Neural progenitor cell (in vitro differentiated cells): ENCODE data around the gene TMEM198.

Experiments
- EZH2 ChIP-seq: fragments of 200-600 bp; sonication (generic); IDR thresholded peaks from 2 replicates; pipeline ENCODE4 v1.6.1; 2017; ENCODE audit warnings: antibody characterized with exemption, mild to moderate bottlenecking, moderate library complexity
- EZH2phosphoT487 ChIP-seq: fragments of 200-600 bp; sonication (generic); IDR thresholded peaks from 2 replicates; pipeline ENCODE4 v1.6.1; 2017; ENCODE audit warnings: antibody characterized with exemption
- TF ChIP-seq, protein P1 (sequence below): fragments of 200-600 bp; sonication (generic); IDR thresholded peaks from 2 replicates; pipeline ENCODE4 v1.5.1; 2017; ENCODE audit warnings: antibody characterized with exemption, mild to moderate bottlenecking

DNA sequence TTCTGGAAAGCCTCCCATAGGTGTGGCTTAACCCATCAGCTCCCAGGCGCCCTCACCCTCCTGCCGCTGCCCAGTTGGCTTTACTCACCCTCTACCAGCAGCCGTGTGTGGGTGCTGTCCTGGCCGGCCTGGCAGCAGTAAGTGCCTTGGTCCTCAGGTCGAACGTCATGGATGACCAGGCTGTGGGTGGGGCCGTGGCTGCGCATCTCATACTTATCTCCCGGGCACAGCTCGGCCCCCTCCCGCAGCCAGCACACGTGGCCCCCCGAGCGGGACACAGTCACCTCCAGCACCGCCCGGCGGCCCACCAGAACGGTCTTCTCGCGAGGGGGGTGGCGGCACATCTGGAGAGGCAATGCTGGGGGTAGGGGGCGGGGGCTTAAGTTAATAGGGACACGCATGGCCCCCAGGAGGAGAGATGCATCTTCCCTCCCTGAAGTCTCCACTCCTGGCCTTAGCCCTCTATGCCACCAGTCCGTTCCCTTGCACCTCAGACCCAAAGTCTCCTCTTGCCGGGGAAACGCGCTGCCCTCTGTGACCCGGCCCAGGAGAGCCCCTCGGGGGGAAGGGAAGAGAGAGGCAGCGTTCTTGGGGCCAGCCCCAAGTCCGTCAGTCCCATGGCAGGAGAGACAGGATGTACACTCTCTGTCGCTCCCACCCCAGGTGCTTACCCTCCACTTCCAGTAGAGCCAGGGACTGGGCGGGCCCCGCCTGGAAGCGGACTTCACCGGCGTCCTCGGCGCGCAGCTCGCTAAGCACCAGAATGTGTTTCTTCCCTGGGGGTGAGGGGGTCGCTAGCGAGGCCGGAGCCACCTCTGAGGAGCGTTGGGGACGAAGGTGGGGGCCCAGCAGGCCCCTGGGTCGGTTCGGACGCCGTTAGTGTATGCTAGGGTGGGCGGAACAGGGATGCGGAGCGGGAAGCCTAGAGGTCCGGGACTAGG lies 7.9 kb downstream of the TMEM198 start:
- TF ChIP-seq, protein P1, sequence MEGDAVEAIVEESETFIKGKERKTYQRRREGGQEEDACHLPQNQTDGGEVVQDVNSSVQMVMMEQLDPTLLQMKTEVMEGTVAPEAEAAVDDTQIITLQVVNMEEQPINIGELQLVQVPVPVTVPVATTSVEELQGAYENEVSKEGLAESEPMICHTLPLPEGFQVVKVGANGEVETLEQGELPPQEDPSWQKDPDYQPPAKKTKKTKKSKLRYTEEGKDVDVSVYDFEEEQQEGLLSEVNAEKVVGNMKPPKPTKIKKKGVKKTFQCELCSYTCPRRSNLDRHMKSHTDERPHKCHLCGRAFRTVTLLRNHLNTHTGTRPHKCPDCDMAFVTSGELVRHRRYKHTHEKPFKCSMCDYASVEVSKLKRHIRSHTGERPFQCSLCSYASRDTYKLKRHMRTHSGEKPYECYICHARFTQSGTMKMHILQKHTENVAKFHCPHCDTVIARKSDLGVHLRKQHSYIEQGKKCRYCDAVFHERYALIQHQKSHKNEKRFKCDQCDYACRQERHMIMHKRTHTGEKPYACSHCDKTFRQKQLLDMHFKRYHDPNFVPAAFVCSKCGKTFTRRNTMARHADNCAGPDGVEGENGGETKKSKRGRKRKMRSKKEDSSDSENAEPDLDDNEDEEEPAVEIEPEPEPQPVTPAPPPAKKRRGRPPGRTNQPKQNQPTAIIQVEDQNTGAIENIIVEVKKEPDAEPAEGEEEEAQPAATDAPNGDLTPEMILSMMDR = no peak
- TF ChIP-seq EZH2 (no peak), EZH2phosphoT487 (no peak)
